OCI-LY1 (cell line): ENCODE data around the gene FRG2.
"Not testable (repeated sequence)": the region's sequence is repeated elsewhere in the genome, so short reads cannot be mapped to it uniquely, and the experiment has no call there.

Source experiments
- CTCF ChIP-seq: fragments of 200-600 bp; sonication (generic), shearing (Covaris generic); IDR thresholded peaks from 2 replicates; pipeline ENCODE4 v1.5.1; 2017; ENCODE audit warnings: mild to moderate bottlenecking, antibody characterized with exemption, low read length, moderate library complexity, mixed read lengths
- EZH2 ChIP-seq: fragments of 200-600 bp; sonication (generic), shearing (Covaris generic); IDR thresholded peaks from 2 replicates; pipeline ENCODE4 v1.8.0; 2017; ENCODE audit warnings: borderline replicate concordance, mixed run types, mild to moderate bottlenecking, antibody characterized with exemption, low read length, moderate library complexity, mixed read lengths

GRCh38 chr4:190021973-190022372, 5.1 kb downstream of the FRG2 start:
- TF ChIP-seq EZH2, CTCF: not testable (repeated sequence)
